ENCODE data around the gene NDUFAF5.
"Not testable (repeated sequence)": the region's sequence is repeated elsewhere in the genome, so short reads cannot be mapped to it uniquely, and the experiment has no call there.

Gene NDUFAF5

GRCh38 chr20:13744352-13744751 is 40.5 kb upstream of the NDUFAF5 start:
- no peak for DNase-seq (ENCODE audit: low read depth)
- H3K4me3 ChIP-seq (ENCODE audit: control insufficient read depth, low read depth, low read length) = no peak overlapping the region
- TF ChIP-seq CTCF (conservative IDR thresholded peaks at IDR 0.05; ENCODE audit: control insufficient read depth, insufficient read depth, low read depth, low read length) = no peak

GRCh38 chr20:13745784-13746183 is 39.0 kb upstream of the NDUFAF5 start:
- TF ChIP-seq CTCF (conservative IDR thresholded peaks at IDR 0.05; ENCODE audit: control insufficient read depth, insufficient read depth, low read depth, low read length) = no peak

GRCh38 chr20:13749811-13750210 is 35.0 kb upstream of the NDUFAF5 start:
- DNase-seq (ENCODE audit: low read depth) = no peak
- H3K4me3 ChIP-seq (ENCODE audit: control insufficient read depth, low read depth, low read length) = no peak overlapping the region
- TF ChIP-seq CTCF (conservative IDR thresholded peaks at IDR 0.05; ENCODE audit: control insufficient read depth, insufficient read depth, low read depth, low read length) = no peak

More at GRCh38 chr20:13745784-13746183, 39.0 kb upstream of the NDUFAF5 start:
- no peak overlapping the region for H3K4me3 ChIP-seq (ENCODE audit: control insufficient read depth, low read depth, low read length)
- no peak for DNase-seq (ENCODE audit: low read depth)

- H3K4me3 ChIP-seq (ENCODE audit: control insufficient read depth, low read depth, low read length) = no peak overlapping the region
- TF ChIP-seq CTCF (conservative IDR thresholded peaks at IDR 0.05; ENCODE audit: control insufficient read depth, insufficient read depth, low read depth, low read length) = no peak
- DNase-seq (ENCODE audit: low read depth) = no peak
These were observed 31.3 kb upstream of the NDUFAF5 start for GRCh38 chr20:13753436-13754036.

GRCh38 chr20:13755809-13756208 is 29.0 kb upstream of the NDUFAF5 start:
- TF ChIP-seq CTCF (conservative IDR thresholded peaks at IDR 0.05; ENCODE audit: control insufficient read depth, insufficient read depth, low read depth, low read length) = peak; percentile 18
- H3K4me3 ChIP-seq (ENCODE audit: control insufficient read depth, low read depth, low read length) = no peak overlapping the region
- DNase-seq (ENCODE audit: low read depth) = peak; percentile 22

GRCh38 chr20:13756551-13756950 is 28.3 kb upstream of the NDUFAF5 start:
- no peak overlapping the region for H3K4me3 ChIP-seq (ENCODE audit: control insufficient read depth, low read depth, low read length)
- no peak for TF ChIP-seq CTCF (conservative IDR thresholded peaks at IDR 0.05; ENCODE audit: control insufficient read depth, insufficient read depth, low read depth, low read length)
- DNase-seq (ENCODE audit: low read depth) = no peak

GRCh38 chr20:13758884-13759283 is 25.9 kb upstream of the NDUFAF5 start:
- no peak for TF ChIP-seq CTCF (conservative IDR thresholded peaks at IDR 0.05; ENCODE audit: control insufficient read depth, insufficient read depth, low read depth, low read length)
- no peak overlapping the region for H3K4me3 ChIP-seq (ENCODE audit: control insufficient read depth, low read depth, low read length)
- DNase-seq (ENCODE audit: low read depth) = no peak

- not testable (repeated sequence) for H3K4me3 ChIP-seq (ENCODE audit: control insufficient read depth, low read depth, low read length); DNase-seq (ENCODE audit: low read depth)
These were observed 24.3 kb upstream of the NDUFAF5 start for GRCh38 chr20:13760451-13760946.

Data from fibroblast of mammary gland (primary cell).